ENCODE measurements around the gene LMO4.

Gene LMO4

GRCh38 chr1:87367549-87367948 is 38.9 kb downstream of the LMO4 start:
- no peak overlapping the region for H3K27ac ChIP-seq
- no peaks in the 10 kb centered on the region for H3K79me2 ChIP-seq (ENCODE audit: insufficient read depth, low read depth)
- no peaks in the 10 kb centered on the region for H3K27me3 ChIP-seq (ENCODE audit: insufficient read depth, low read depth)
- H3K9ac ChIP-seq, result no peak overlapping the region
- no peak overlapping the region for H2AFZ ChIP-seq (ENCODE audit: low read depth)
- no peak overlapping the region for H3K4me3 ChIP-seq (IDR thresholded peaks at IDR 0.05; ENCODE audit: insufficient read depth, low read depth, low read length)
- H3K4me2 ChIP-seq, result no peak overlapping the region
- TF ChIP-seq, protein P1, sequence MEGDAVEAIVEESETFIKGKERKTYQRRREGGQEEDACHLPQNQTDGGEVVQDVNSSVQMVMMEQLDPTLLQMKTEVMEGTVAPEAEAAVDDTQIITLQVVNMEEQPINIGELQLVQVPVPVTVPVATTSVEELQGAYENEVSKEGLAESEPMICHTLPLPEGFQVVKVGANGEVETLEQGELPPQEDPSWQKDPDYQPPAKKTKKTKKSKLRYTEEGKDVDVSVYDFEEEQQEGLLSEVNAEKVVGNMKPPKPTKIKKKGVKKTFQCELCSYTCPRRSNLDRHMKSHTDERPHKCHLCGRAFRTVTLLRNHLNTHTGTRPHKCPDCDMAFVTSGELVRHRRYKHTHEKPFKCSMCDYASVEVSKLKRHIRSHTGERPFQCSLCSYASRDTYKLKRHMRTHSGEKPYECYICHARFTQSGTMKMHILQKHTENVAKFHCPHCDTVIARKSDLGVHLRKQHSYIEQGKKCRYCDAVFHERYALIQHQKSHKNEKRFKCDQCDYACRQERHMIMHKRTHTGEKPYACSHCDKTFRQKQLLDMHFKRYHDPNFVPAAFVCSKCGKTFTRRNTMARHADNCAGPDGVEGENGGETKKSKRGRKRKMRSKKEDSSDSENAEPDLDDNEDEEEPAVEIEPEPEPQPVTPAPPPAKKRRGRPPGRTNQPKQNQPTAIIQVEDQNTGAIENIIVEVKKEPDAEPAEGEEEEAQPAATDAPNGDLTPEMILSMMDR (conservative IDR thresholded peaks at IDR 0.05; ENCODE audit: low read depth, low read length), result no peak
- H3K4me1 ChIP-seq (ENCODE audit: low read depth, poor library complexity, severe bottlenecking), result no peaks in the 10 kb centered on the region
- no peaks in the 10 kb centered on the region for H3K36me3 ChIP-seq (ENCODE audit: insufficient read depth)
- no peaks in the 10 kb centered on the region for H4K20me1 ChIP-seq (ENCODE audit: insufficient read depth)

DNA sequence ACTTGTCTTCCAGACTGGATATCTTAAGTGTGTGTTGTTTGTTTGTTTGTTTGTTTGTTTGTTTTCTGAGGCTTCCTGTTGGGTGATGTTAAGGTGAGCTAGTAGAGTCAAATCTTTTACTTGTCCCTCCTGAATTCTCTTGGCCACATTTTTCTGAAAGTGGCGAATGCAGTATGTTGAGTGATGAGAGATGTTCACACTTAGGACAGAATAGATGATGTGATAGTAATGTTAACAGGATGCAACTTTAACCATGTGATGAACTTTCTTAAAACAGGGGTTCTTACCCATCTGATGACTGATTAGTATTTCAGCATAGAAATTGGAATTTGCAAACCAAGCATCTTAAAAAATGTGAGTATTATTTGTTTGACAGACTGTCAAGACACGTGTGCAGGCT is 40.2 kb downstream of the LMO4 start:
- Histone ChIP-seq H3K36me3 (ENCODE audit: insufficient read depth) (no peaks in the 10 kb centered on the region), H3K4me1 (ENCODE audit: low read depth, poor library complexity, severe bottlenecking) (no peaks in the 10 kb centered on the region), H3K9ac (no peak overlapping the region), H4K20me1 (ENCODE audit: insufficient read depth) (no peaks in the 10 kb centered on the region), H3K27ac (no peak overlapping the region), H3K79me2 (ENCODE audit: insufficient read depth, low read depth) (no peaks in the 10 kb centered on the region), H3K4me3 (IDR thresholded peaks at IDR 0.05; ENCODE audit: insufficient read depth, low read depth, low read length) (no peak overlapping the region), H3K4me2 (no peak overlapping the region), H3K27me3 (ENCODE audit: insufficient read depth, low read depth) (no peaks in the 10 kb centered on the region), H2AFZ (ENCODE audit: low read depth) (no peak overlapping the region)
- TF ChIP-seq, protein P1 (conservative IDR thresholded peaks at IDR 0.05; ENCODE audit: low read depth, low read length), result no peak

DNA sequence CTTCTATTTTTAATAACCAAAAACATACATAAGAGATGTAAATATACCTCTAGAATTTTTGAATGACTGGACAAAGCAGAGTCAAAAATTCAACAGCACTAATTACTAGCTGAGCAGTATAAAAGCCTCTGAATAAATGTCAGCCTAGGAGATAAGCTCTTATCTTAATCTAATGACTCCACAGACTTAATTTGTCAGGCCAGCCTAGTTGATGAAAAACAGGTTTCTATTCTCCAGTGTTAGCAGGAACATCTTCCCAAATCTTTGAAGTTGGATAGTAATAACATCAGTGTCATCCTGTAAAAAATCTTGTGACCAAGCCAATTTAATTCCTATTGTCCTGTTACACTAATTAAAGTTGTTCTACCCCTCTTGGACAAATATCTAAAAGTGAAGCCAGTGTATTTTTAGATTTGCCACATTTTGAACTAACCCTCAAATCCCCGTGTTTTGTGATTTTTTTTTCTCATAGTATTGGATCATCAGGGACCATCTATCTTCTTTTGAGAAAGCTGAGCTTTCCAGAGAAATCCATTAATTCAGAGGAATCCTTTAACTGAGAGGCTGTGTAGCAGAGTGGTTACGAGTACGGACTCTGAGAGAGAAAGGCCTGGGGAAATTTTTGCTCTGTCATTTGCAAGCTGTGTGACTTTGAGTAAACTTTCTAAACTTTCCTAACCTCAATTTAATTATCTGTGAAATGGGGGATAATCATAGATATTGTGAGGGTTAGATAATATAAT is 41.2 kb downstream of the LMO4 start:
- H3K36me3 ChIP-seq (ENCODE audit: insufficient read depth), result no peaks in the 10 kb centered on the region
- no peaks in the 10 kb centered on the region for H3K27me3 ChIP-seq (ENCODE audit: insufficient read depth, low read depth)
- no peaks in the 10 kb centered on the region for H4K20me1 ChIP-seq (ENCODE audit: insufficient read depth)
- no peak overlapping the region for H3K9ac ChIP-seq
- no peak overlapping the region for H3K27ac ChIP-seq
- TF ChIP-seq, protein P1 (conservative IDR thresholded peaks at IDR 0.05; ENCODE audit: low read depth, low read length), result no peak
- no peaks in the 10 kb centered on the region for H3K4me1 ChIP-seq (ENCODE audit: low read depth, poor library complexity, severe bottlenecking)
- no peaks in the 10 kb centered on the region for H3K79me2 ChIP-seq (ENCODE audit: insufficient read depth, low read depth)
- H2AFZ ChIP-seq (ENCODE audit: low read depth), result no peak overlapping the region
- no peak overlapping the region for H3K4me3 ChIP-seq (IDR thresholded peaks at IDR 0.05; ENCODE audit: insufficient read depth, low read depth, low read length)
- no peak overlapping the region for H3K4me2 ChIP-seq

DNA sequence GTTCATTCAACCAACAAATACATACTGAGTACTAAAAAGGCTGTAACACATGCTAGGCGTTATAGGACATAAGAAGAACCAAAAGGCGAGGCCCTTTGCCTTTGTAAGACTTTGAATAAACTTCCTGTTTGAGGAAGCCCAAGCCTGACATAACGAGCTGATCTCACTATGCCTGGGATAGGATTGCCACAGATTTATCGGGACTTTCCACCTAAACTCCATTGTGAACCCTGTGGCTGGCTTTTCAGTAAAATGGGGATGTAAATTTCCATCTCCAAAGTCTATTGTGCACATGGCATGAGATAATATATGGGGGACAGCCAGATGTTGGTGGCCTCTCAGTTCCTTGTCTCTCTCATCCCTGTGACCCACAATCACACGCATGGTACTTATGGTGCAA is 41.9 kb downstream of the LMO4 start:
- no peaks in the 10 kb centered on the region for H4K20me1 ChIP-seq (ENCODE audit: insufficient read depth)

More for the DNA sequence above, 41.9 kb downstream of the LMO4 start:
- no peak overlapping the region for H3K4me2 ChIP-seq
- no peak overlapping the region for H3K9ac ChIP-seq
- no peak overlapping the region for H3K4me3 ChIP-seq (IDR thresholded peaks at IDR 0.05; ENCODE audit: insufficient read depth, low read depth, low read length)
- H3K79me2 ChIP-seq (ENCODE audit: insufficient read depth, low read depth), result no peaks in the 10 kb centered on the region
- TF ChIP-seq, protein P1 (conservative IDR thresholded peaks at IDR 0.05; ENCODE audit: low read depth, low read length), result no peak
- H2AFZ ChIP-seq (ENCODE audit: low read depth), result no peak overlapping the region
- H3K27ac ChIP-seq, result no peak overlapping the region
- H3K4me1 ChIP-seq (ENCODE audit: low read depth, poor library complexity, severe bottlenecking), result no peaks in the 10 kb centered on the region
- H3K36me3 ChIP-seq (ENCODE audit: insufficient read depth), result no peaks in the 10 kb centered on the region
- H3K27me3 ChIP-seq (ENCODE audit: insufficient read depth, low read depth), result no peaks in the 10 kb centered on the region

All from KMS-11 (cell line).